GM23248 (cell line): Measurements from ENCODE around the gene APBA3. TPM values are rescaled to one million over a fixed set of nuclear protein-coding genes. Genes with fewer than 3 reads are reported as not detected.

Source experiments
- DNase-seq: peaks from one replicate; pipeline ENCODE4 v3.0.0-alpha.2; 2015
- H2AFZ ChIP-seq: fragments of 200-600 bp; sonication (generic); 2 replicates; pipeline ENCODE4 v1.6.1; 2016; ENCODE audit warnings: antibody characterized with exemption
- H3F3A ChIP-seq: fragments of 200-600 bp; sonication (generic); 2 replicates; pipeline ENCODE4 v1.6.1; 2016; ENCODE audit warnings: mild to moderate bottlenecking, antibody characterized with exemption, mixed run types; ENCODE audit not compliant: insufficient read depth
- H3K27ac ChIP-seq: fragments of 200-600 bp; sonication (generic); 2 replicates; pipeline ENCODE4 v1.5.1; 2016; ENCODE audit warnings: mild to moderate bottlenecking
- H3K27me3 ChIP-seq: fragments of 200-600 bp; sonication (generic); replicated peaks from 2 replicates; pipeline ENCODE4 v1.6.1; 2016; ENCODE audit warnings: mild to moderate bottlenecking; ENCODE audit not compliant: insufficient read depth
- H3K36me3 ChIP-seq: fragments of 200-600 bp; sonication (generic); 2 replicates; pipeline ENCODE4 v1.6.1; 2016; ENCODE audit warnings: low read depth, mild to moderate bottlenecking
- H3K4me1 ChIP-seq: fragments of 200-600 bp; sonication (generic); 2 replicates; pipeline ENCODE4 v1.6.1; 2016; ENCODE audit warnings: mild to moderate bottlenecking; ENCODE audit not compliant: insufficient read depth
- H3K4me2 ChIP-seq: fragments of 200-600 bp; sonication (generic); one replicate; pipeline ENCODE4 v1.6.1; 2016; ENCODE audit warnings: mild to moderate bottlenecking; ENCODE audit not compliant: unreplicated experiment
- H3K4me3 ChIP-seq: fragments of 200-600 bp; sonication (generic); 2 replicates; pipeline ENCODE4 v1.5.1; 2016; ENCODE audit warnings: mild to moderate bottlenecking
- H3K79me2 ChIP-seq: fragments of 200-600 bp; sonication (generic); 2 replicates; pipeline ENCODE4 v1.6.1; 2016; ENCODE audit warnings: mild to moderate bottlenecking; ENCODE audit not compliant: insufficient read depth
- H3K9ac ChIP-seq: fragments of 200-600 bp; sonication (generic); 2 replicates; pipeline ENCODE4 v1.6.1; 2016; ENCODE audit warnings: mild to moderate bottlenecking
- H3K9me2 ChIP-seq: fragments of 200-600 bp; sonication (generic); 2 replicates; pipeline ENCODE4 v1.6.1; 2016; ENCODE audit warnings: mixed run types, mild to moderate bottlenecking, moderate library complexity; ENCODE audit not compliant: insufficient read depth
- H3K9me3 ChIP-seq: fragments of 200-600 bp; sonication (generic); one replicate; pipeline ENCODE4 v1.6.1; 2017; ENCODE audit warnings: low read depth
- H4K20me1 ChIP-seq: fragments of 200-600 bp; sonication (generic); 2 replicates; pipeline ENCODE4 v1.6.0; 2016; ENCODE audit not compliant: insufficient read depth
- EZH2 ChIP-seq: fragments of 200-600 bp; sonication (generic); IDR thresholded peaks from 2 replicates; pipeline ENCODE4 v1.6.1; 2018; ENCODE audit warnings: antibody characterized with exemption, mild to moderate bottlenecking; ENCODE audit not compliant: insufficient read depth, poor library complexity, severe bottlenecking
- EZH2phosphoT487 ChIP-seq: fragments of 200-600 bp; sonication (generic); IDR thresholded peaks from 2 replicates; pipeline ENCODE4 v1.6.1; 2018; ENCODE audit warnings: antibody characterized with exemption, moderate library complexity, mild to moderate bottlenecking, low read depth; ENCODE audit not compliant: insufficient read depth
- WGBS, 2 experiments: methylation state at CpG; one replicate each; pipeline ENCODE4 v1.1.6; 2015 to 2017; ENCODE audit warnings: low lambda C conversion rate in 2 of 2, low coverage in 1 of 2; ENCODE audit errors: missing lambda C conversion rate in 2 of 2; 5-methylcytosine and 5-hydroxymethylcytosine counted together
- in situ Hi-C: fragments of 300-500 bp; cut with MboI; formaldehyde crosslinking; loops from 2 replicates; pipeline ENCODE4 v1.15.0; 2020
- polyA plus RNA-seq: library from polyadenylated mRNA; unstranded; fragments of >200 nt; fragmentation: Nextera tagmentation; extraction: Ambion mirVana; gene quantifications from 2 replicates; pipeline ENCODE4 v1.2.1, GENCODE V29; 2016
- total RNA-seq: library from RNA; depleted of rRNA; stranded (reverse); fragments of >200 nt; shearing (Covaris generic); gene quantifications from 2 replicates; pipeline ENCODE4 v1.2.3, GENCODE V29; 2014

Gene APBA3
- total and polyA plus RNA-seq, 2 experiments from 2014 or later = 16.9 to 28.3 TPM

DNA sequence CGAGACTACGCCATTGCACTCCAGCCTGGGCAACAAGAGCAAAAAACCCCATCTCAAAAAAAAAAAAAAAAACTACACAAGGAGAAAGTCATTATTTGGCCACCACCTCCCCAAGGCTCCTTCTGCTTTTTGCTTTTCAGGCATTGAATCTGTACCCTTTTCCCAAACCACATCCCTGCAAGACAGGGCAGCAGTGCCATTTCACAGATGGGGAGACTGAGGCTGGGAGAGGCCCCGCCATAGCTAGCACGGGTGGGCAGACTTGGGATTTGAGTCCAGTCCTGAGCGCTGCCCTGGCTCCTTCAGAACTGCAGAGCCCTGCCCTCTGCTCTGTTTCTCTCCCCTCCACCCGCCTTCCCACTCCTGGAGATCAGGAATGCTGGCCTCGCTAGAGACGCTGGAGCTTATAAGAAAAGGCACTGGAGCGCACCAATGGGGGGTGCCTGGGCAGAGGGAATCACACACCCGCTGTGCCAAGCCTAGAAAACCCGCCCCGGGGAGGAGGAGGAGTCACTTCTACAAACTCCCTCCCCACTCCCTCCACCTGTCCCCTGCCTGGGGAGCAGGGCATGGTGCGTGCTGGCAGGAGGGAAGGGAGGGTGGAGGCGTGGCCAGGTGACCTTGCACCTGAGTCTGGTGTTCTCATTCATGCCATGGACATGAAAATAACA lies 35.7 kb downstream of the APBA3 start:
- no peaks in the 10 kb centered on the region for H3K9me2 ChIP-seq
- H4K20me1 ChIP-seq = no peaks in the 10 kb centered on the region
- H3K4me3 ChIP-seq = no peak overlapping the region
- no peak overlapping the region for H3K9ac ChIP-seq
- no peak overlapping the region for H3K4me2 ChIP-seq
- H3K27ac ChIP-seq = no peak overlapping the region
- DNase-seq = no peak
- no peaks in the 10 kb centered on the region for H3F3A ChIP-seq
- no peaks in the 10 kb centered on the region for H3K36me3 ChIP-seq
- TF ChIP-seq EZH2 (no peak), EZH2phosphoT487 (no peak)
- H3K4me1 ChIP-seq = no peaks in the 10 kb centered on the region
- WGBS, 2 experiments = 28 to 34% methylated on average over 14 of the region's 14 CpGs
- in situ Hi-C loops = no loop called here
- H3K27me3 ChIP-seq = peaks cover 19% of the 10 kb centered on the region
- no peaks in the 10 kb centered on the region for H3K79me2 ChIP-seq
- H3K9me3 ChIP-seq = no peaks in the 10 kb centered on the region
- H2AFZ ChIP-seq = no peak overlapping the region

DNA sequence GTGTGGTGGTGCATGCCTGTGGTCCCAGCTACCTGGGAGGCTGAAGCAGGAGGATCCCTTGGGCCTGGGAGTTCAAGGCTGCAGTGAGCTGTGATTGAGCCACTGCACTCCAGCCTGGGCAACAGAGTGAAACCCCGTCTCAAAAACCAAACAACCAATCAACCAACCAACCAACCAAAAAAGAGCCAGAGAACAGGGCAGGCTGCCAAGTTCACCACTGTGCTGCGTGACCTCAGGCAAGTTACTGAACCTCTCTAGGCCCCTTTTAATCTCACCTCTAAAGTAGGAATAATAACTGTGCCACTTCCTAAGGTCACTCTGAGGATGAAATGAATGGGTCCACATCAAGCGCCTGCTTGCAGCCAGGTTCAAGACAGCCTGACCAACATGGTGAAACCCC lies 36.4 kb downstream of the APBA3 start:
- Histone ChIP-seq H2AFZ (no peak overlapping the region), H4K20me1 (no peaks in the 10 kb centered on the region), H3K36me3 (no peaks in the 10 kb centered on the region), H3F3A (no peaks in the 10 kb centered on the region), H3K79me2 (no peaks in the 10 kb centered on the region), H3K4me2 (no peak overlapping the region), H3K9me2 (no peaks in the 10 kb centered on the region), H3K27me3 (peaks cover 19% of the 10 kb centered on the region), H3K4me1 (no peaks in the 10 kb centered on the region), H3K9me3 (no peaks in the 10 kb centered on the region), H3K4me3 (no peak overlapping the region), H3K27ac (no peak overlapping the region), H3K9ac (no peak overlapping the region)
- in situ Hi-C loops = no loop called here
- WGBS, 2 experiments = 74 to 77% methylated on average over 3 of the region's 3 CpGs
- TF ChIP-seq EZH2 (no peak), EZH2phosphoT487 (no peak)
- DNase-seq = no peak

DNA sequence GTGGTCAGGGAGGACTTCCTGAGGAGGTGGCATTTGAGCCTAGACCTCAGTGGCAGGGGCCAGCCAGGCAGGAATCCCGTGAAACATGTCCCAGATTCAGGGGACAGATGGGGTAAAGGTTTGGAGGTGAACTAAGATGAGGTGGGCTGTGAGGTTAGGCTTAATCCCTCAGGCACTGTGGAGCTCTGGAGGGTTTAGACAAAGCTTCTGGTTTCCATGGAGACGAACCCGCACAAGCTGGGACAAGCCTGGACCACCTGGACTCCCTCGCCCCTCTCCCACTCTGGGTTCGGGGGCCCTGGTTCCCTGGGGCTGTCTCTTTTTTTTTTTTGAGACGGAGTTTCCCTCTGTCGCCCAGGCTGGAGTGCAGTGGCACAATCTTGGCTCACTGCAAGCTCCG lies 37.6 kb downstream of the APBA3 start:
- Histone ChIP-seq H3K36me3 (no peaks in the 10 kb centered on the region), H3K79me2 (no peaks in the 10 kb centered on the region), H3K4me3 (no peak overlapping the region), H2AFZ (no peak overlapping the region), H3K4me1 (no peaks in the 10 kb centered on the region), H3K27ac (no peak overlapping the region), H3K9me2 (no peaks in the 10 kb centered on the region), H3K9ac (no peak overlapping the region), H3K27me3 (peaks cover 19% of the 10 kb centered on the region), H3K9me3 (no peaks in the 10 kb centered on the region), H3F3A (no peaks in the 10 kb centered on the region), H4K20me1 (no peaks in the 10 kb centered on the region), H3K4me2 (no peak overlapping the region)
- in situ Hi-C loops = no loop called here
- DNase-seq = no peak
- no peak for TF ChIP-seq EZH2
- no peak for TF ChIP-seq EZH2phosphoT487
- 10 to 17% methylated on average over 5 to 8 of the region's 8 CpGs for WGBS, 2 experiments

DNA sequence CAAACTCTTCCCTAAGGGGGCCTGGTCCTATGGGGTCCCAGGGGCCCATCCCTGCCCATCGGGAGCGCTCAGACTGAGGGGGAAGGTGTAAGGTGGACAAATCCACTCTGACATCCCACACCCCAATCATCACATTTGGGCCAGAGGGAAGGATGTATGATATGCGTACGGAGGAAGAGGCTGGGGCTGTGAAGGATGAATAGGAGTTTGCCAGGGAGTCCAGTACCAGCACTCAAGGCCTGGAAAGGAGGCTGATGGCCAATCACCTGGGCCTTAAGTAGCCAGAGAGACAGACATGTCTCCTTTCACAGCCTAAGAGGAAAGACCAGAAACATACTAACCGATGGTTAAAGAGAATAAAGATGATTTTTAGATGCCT lies 38.4 kb downstream of the APBA3 start:
- no peaks in the 10 kb centered on the region for H3K4me1 ChIP-seq
- H3K79me2 ChIP-seq = no peaks in the 10 kb centered on the region
- H3K36me3 ChIP-seq = no peaks in the 10 kb centered on the region
- H2AFZ ChIP-seq = no peak overlapping the region
- 55 to 60% methylated on average over 5 of the region's 5 CpGs for WGBS, 2 experiments
- DNase-seq = no peak
- H3K4me3 ChIP-seq = no peak overlapping the region
- H3K27me3 ChIP-seq = peaks cover 19% of the 10 kb centered on the region
- no peaks in the 10 kb centered on the region for H4K20me1 ChIP-seq
- H3K9me2 ChIP-seq = no peaks in the 10 kb centered on the region
- H3K27ac ChIP-seq = no peak overlapping the region
- no peak overlapping the region for H3K4me2 ChIP-seq
- no peaks in the 10 kb centered on the region for H3K9me3 ChIP-seq
- in situ Hi-C loops = no loop called here
- no peak for TF ChIP-seq EZH2
- no peak for TF ChIP-seq EZH2phosphoT487
- H3K9ac ChIP-seq = no peak overlapping the region
- no peaks in the 10 kb centered on the region for H3F3A ChIP-seq
